Measurements from ENCODE around the gene BBX.

BBX gene

DNA sequence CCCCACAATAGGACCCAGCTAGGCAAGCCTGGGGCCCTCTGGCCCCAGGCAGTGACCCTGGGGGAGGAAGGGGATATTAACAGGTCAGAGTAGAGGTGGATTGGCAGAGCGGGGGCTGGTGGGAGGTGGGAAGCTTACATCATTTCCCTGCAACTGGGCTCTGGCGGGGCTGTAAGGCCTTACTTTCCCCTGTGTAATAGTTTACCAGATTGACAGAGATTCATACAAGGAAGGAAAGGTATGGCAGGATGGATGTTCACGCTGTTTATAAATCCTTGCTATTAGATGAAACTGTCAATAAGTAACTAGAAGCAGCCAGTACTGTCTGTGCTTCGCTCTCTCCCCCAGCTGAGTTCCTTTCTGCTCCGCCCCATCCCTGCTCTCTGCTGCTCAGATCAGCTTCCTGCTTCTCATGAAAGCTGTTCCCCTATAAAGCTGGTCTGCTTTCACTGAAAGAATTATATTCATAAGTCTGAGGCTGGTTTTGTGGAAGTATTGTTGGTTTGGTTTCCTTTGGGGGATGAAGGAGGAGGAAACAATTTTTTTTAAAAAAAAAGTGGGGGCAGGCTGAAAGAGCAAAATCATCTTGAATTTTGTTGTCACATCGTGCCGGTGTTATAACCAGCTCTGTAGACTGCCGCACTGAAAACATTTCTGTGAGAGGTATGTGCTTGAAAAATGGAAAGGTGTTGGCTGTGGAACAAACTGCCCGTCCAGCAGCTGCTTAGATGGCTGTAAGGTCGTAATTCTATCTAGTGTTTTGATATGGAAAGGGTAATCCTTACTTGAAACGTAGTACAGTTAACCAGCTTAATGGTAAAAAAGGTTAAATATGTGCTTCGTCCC, 76.4 kb downstream of the BBX start:
- Histone ChIP-seq H3K9ac (ENCODE audit: low read length in 2 of 2) (peak overlapping the region; percentile 60 to 66), H3K27ac (ENCODE audit: low read length) (peak overlapping the region; percentile 46), H3K4me3 (ENCODE audit: low read length in 2 of 2) (peak overlapping the region; percentile 54 to 65), H3K36me3 (ENCODE audit: control insufficient read depth in 2 of 2, insufficient read depth in 2 of 2, low read length in 2 of 2) (no peaks in the 10 kb centered on the region), H3K4me1 (ENCODE audit: control insufficient read depth, insufficient read depth, low read length) (peaks cover 1% of the 10 kb centered on the region), H3K9me3 (ENCODE audit: control insufficient read depth in 2 of 2, low read length in 2 of 2) (no peaks in the 10 kb centered on the region), H3K27me3 (ENCODE audit: control insufficient read depth in 1 of 2, insufficient read depth in 2 of 2, low read length in 2 of 2) (no peaks in the 10 kb centered on the region)

DNA sequence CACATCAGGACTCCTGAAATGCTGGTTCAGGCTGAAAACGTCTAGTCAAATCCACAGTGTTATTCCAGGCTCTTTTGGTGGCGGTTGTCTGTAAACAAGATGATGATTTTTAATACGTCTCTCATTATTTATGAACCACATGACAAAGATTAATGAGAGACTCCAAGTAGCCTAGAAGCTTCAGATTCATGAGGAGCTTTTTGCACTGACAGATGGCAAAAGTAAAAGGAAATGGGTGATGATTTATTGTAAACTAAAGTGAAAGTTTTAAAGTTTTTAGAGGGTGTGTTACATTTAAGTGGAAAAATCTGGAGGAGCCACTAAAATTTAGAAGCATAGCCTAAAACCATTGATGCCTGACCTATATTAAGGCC, 77.0 kb downstream of the BBX start:
- H3K9me3 ChIP-seq (ENCODE audit: control insufficient read depth in 2 of 2, low read length in 2 of 2), result no peaks in the 10 kb centered on the region
- peak overlapping the region; percentile 54 to 65 for H3K4me3 ChIP-seq (ENCODE audit: low read length in 2 of 2)
- no peaks in the 10 kb centered on the region for H3K27me3 ChIP-seq (ENCODE audit: control insufficient read depth in 1 of 2, insufficient read depth in 2 of 2, low read length in 2 of 2)
- H3K9ac ChIP-seq (ENCODE audit: low read length in 2 of 2), result peak overlapping the region in 1 of 2 donors; percentile 66
- no peaks in the 10 kb centered on the region for H3K36me3 ChIP-seq (ENCODE audit: control insufficient read depth in 2 of 2, insufficient read depth in 2 of 2, low read length in 2 of 2)
- H3K27ac ChIP-seq (ENCODE audit: low read length), result peak overlapping the region; percentile 46
- H3K4me1 ChIP-seq (ENCODE audit: control insufficient read depth, insufficient read depth, low read length), result peaks cover 5% of the 10 kb centered on the region

DNA sequence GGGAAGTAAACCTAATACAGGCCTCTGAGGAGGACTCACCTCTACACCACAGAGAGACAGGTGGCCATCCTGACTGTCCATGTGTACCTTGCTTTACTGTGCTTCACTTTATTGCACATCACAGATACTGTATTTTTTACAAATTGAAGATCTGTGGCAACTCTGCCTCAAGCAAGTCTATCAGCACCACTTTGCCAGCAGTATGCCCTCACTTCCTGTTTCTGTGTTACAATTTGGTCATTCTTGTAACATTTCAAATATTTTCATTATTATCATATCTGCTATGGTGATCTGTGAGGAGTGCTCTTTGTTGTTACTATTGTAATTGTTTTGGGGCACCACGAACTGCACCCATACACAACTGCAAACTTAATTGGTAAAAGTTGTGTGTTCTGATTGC, 78.0 kb downstream of the BBX start:
- Histone ChIP-seq H3K36me3 (ENCODE audit: control insufficient read depth in 2 of 2, insufficient read depth in 2 of 2, low read length in 2 of 2) (no peaks in the 10 kb centered on the region), H3K4me3 (ENCODE audit: low read length in 2 of 2) (no peak overlapping the region), H3K9me3 (ENCODE audit: control insufficient read depth in 2 of 2, low read length in 2 of 2) (no peaks in the 10 kb centered on the region), H3K27me3 (ENCODE audit: control insufficient read depth in 1 of 2, insufficient read depth in 2 of 2, low read length in 2 of 2) (no peaks in the 10 kb centered on the region), H3K9ac (ENCODE audit: low read length in 2 of 2) (no peak overlapping the region), H3K4me1 (ENCODE audit: control insufficient read depth, insufficient read depth, low read length) (peaks cover 5% of the 10 kb centered on the region), H3K27ac (ENCODE audit: low read length) (no peak overlapping the region)

DNA sequence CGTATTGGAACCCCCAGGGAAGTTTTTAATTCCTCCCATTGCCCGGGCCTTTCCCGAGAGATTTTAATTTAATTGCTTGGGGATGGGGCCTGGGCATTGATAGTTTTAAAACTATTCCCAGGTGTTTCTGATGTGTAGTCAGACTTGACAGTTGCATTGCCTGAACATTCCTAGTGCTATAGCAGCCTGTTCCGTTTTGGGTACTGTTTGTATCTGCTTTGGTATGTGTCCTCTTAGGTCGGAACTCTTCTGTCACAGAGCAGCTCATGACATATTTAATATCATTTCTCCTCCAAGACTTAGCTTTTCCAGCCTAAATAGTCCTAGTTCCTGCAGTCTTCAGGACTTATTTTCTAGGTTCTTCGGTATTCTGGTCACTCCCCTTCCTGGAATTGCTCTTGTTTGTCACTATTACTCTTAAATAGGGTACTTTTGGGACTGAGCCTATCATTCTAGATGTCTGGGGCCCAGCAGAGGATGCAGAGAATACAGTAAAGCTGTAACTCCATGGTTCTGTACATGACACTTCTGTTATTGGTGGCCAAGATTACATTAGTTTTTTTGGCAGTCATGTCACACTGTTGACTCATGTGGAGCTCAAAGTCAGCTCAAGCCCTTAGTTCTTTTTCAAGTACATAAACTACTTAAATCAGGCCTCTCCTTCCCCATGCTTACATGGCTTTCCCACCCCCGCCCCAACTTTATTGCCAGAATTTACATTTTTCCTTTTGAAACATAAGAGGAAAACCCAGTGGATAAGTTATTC, 81.5 kb downstream of the BBX start:
- H3K36me3 ChIP-seq (ENCODE audit: control insufficient read depth in 2 of 2, insufficient read depth in 2 of 2, low read length in 2 of 2), result no peaks in the 10 kb centered on the region
- H3K27me3 ChIP-seq (ENCODE audit: control insufficient read depth in 1 of 2, insufficient read depth in 2 of 2, low read length in 2 of 2), result no peaks in the 10 kb centered on the region

DNA sequence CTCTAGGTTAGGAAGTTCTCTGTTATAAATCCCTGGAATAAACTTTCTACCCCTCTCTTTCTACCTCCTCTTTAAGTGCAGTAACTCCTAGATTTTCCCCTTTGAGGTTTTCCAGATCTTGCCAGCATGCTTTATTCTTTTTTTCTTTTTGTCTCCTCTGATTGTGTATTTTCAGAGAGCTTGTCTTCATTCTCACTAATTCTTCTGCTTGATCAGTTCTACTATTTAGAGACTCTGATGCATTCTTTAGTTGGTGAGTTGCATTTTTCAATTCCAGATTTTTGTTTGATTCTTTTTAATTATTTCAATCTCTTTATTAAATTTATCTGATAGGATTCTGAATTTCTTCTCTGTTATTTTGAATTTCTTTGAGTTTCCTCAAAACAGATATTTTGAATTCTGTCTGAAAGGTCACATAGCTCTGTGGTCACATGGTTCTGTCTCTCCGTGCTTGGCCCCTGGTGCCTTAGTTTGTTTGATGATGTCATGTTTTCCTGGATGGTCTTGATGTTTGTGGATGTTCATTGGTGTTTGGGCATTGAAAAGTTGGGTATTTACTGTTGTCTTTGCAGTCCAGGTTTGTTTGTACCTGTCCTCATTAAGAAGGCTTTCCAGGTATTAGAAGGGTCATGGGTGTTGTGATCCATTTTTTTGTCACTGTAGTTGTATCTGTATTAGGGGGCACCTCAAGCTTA, 89.2 kb downstream of the BBX start:
- no peak overlapping the region for H3K4me3 ChIP-seq (ENCODE audit: low read length in 2 of 2)
- no peaks in the 10 kb centered on the region for H3K36me3 ChIP-seq (ENCODE audit: control insufficient read depth in 2 of 2, insufficient read depth in 2 of 2, low read length in 2 of 2)
- H3K27ac ChIP-seq (ENCODE audit: low read length), result no peak overlapping the region
- H3K4me1 ChIP-seq (ENCODE audit: control insufficient read depth, insufficient read depth, low read length), result no peaks in the 10 kb centered on the region
- no peaks in the 10 kb centered on the region for H3K27me3 ChIP-seq (ENCODE audit: control insufficient read depth in 1 of 2, insufficient read depth in 2 of 2, low read length in 2 of 2)
- H3K9ac ChIP-seq (ENCODE audit: low read length in 2 of 2), result no peak overlapping the region
- no peaks in the 10 kb centered on the region for H3K9me3 ChIP-seq (ENCODE audit: control insufficient read depth in 2 of 2, low read length in 2 of 2)

More for the DNA sequence above, 81.5 kb downstream of the BBX start:
- no peak overlapping the region for H3K9ac ChIP-seq (ENCODE audit: low read length in 2 of 2)
- no peaks in the 10 kb centered on the region for H3K9me3 ChIP-seq (ENCODE audit: control insufficient read depth in 2 of 2, low read length in 2 of 2)
- peaks cover 5% of the 10 kb centered on the region for H3K4me1 ChIP-seq (ENCODE audit: control insufficient read depth, insufficient read depth, low read length)
- H3K27ac ChIP-seq (ENCODE audit: low read length), result no peak overlapping the region
- H3K4me3 ChIP-seq (ENCODE audit: low read length in 2 of 2), result no peak overlapping the region

DNA sequence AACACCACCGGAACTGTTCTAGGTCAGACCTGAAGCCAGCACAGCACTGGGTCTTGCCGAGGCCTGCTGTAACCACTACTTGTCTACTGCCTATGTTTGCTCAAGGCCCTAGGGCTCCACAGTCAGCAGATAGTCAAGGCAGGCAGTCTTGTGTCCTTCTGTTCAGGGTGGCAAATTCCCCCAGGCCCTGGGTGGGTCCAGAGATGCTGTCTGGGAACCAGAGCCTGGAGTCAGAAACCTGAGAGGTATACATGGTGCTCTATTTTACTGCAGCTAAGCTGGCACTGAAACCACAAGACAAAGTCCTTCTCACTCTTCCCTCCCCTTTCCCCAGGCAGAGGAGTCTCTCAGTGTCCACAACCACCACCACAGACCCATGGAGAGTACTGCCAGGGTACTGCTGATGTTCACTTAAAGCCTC, 89.9 kb downstream of the BBX start:
- H3K27ac ChIP-seq (ENCODE audit: low read length), result no peak overlapping the region
- H3K4me3 ChIP-seq (ENCODE audit: low read length in 2 of 2), result no peak overlapping the region

DNA sequence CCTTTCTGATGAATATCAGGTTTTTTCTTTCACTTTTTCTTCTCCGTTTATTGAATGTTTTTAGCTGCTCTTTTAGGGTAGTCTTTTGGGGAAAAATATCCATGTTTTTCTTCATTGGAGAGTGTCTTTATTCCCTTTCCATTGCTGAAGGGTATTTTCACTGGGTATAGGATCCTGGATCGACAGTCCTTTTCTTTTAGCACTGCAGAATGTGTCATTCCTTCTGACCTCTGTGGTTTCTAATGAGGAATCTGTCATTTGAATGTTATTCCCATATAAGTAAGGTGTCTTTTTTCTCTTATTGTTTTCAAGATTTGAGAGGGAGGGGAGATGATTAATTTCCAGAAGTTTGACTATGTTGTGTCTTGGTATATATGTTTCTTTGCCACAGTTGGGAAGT, 96.8 kb downstream of the BBX start:
- H3K9me3 ChIP-seq (ENCODE audit: control insufficient read depth in 2 of 2, low read length in 2 of 2), result no peaks in the 10 kb centered on the region
- no peak overlapping the region for H3K9ac ChIP-seq (ENCODE audit: low read length in 2 of 2)
- no peak overlapping the region for H3K27ac ChIP-seq (ENCODE audit: low read length)
- no peaks in the 10 kb centered on the region for H3K27me3 ChIP-seq (ENCODE audit: control insufficient read depth in 1 of 2, insufficient read depth in 2 of 2, low read length in 2 of 2)
- no peaks in the 10 kb centered on the region for H3K4me1 ChIP-seq (ENCODE audit: control insufficient read depth, insufficient read depth, low read length)
- H3K4me3 ChIP-seq (ENCODE audit: low read length in 2 of 2), result no peak overlapping the region
- H3K36me3 ChIP-seq (ENCODE audit: control insufficient read depth in 2 of 2, insufficient read depth in 2 of 2, low read length in 2 of 2), result no peaks in the 10 kb centered on the region

More for the DNA sequence above, 89.9 kb downstream of the BBX start:
- Histone ChIP-seq H3K9me3 (ENCODE audit: control insufficient read depth in 2 of 2, low read length in 2 of 2) (no peaks in the 10 kb centered on the region), H3K36me3 (ENCODE audit: control insufficient read depth in 2 of 2, insufficient read depth in 2 of 2, low read length in 2 of 2) (no peaks in the 10 kb centered on the region), H3K9ac (ENCODE audit: low read length in 2 of 2) (no peak overlapping the region), H3K27me3 (ENCODE audit: control insufficient read depth in 1 of 2, insufficient read depth in 2 of 2, low read length in 2 of 2) (no peaks in the 10 kb centered on the region), H3K4me1 (ENCODE audit: control insufficient read depth, insufficient read depth, low read length) (no peaks in the 10 kb centered on the region)

DNA sequence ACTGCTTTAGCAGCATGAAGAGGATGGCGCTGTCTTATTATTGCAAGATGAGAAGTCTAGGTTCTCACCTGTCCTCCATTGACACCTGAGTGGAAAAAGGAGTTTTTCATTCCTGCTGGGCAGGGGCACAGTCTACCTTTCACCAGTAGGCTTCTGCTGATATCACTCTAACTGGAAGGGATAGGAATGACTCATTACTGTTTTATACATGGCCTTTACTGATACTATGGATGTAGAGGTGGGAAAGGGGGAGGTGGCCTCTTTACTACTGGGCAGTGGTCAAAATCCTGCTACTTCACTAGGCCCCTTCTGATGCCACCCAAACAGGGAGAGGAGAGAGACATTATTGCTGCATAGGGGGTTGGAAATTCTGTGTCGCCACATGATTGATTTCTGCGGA, 97.8 kb downstream of the BBX start:
- no peak overlapping the region for H3K27ac ChIP-seq (ENCODE audit: low read length)
- H3K9me3 ChIP-seq (ENCODE audit: control insufficient read depth in 2 of 2, low read length in 2 of 2), result no peaks in the 10 kb centered on the region
- no peak overlapping the region for H3K9ac ChIP-seq (ENCODE audit: low read length in 2 of 2)
- no peaks in the 10 kb centered on the region for H3K27me3 ChIP-seq (ENCODE audit: control insufficient read depth in 1 of 2, insufficient read depth in 2 of 2, low read length in 2 of 2)
- no peak overlapping the region for H3K4me3 ChIP-seq (ENCODE audit: low read length in 2 of 2)
- H3K36me3 ChIP-seq (ENCODE audit: control insufficient read depth in 2 of 2, insufficient read depth in 2 of 2, low read length in 2 of 2), result no peaks in the 10 kb centered on the region
- H3K4me1 ChIP-seq (ENCODE audit: control insufficient read depth, insufficient read depth, low read length), result no peaks in the 10 kb centered on the region

DNA sequence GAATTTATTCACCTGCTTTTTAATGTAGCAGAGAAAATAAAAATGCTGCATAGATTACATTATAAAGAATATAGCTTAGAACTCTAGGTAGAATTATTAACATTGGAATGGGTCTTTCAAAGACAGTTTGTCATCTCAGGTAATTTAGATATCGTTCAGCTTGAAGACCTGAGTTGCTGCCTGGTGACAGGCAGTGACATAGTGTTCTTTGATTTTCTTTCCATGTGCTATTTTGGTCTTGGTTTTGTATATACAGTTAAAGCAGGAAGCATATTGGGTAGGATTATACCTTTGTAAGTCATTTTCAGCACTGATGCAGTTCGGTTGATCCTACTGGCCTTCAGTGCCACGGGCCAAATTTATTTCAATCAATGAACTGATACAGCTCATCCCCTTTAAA, 98.7 kb downstream of the BBX start:
- H3K9me3 ChIP-seq (ENCODE audit: control insufficient read depth in 2 of 2, low read length in 2 of 2), result no peaks in the 10 kb centered on the region
- H3K4me1 ChIP-seq (ENCODE audit: control insufficient read depth, insufficient read depth, low read length), result no peaks in the 10 kb centered on the region
- no peaks in the 10 kb centered on the region for H3K36me3 ChIP-seq (ENCODE audit: control insufficient read depth in 2 of 2, insufficient read depth in 2 of 2, low read length in 2 of 2)
- H3K9ac ChIP-seq (ENCODE audit: low read length in 2 of 2), result no peak overlapping the region
- no peaks in the 10 kb centered on the region for H3K27me3 ChIP-seq (ENCODE audit: control insufficient read depth in 1 of 2, insufficient read depth in 2 of 2, low read length in 2 of 2)
- H3K4me3 ChIP-seq (ENCODE audit: low read length in 2 of 2), result no peak overlapping the region
- H3K27ac ChIP-seq (ENCODE audit: low read length), result no peak overlapping the region

DNA sequence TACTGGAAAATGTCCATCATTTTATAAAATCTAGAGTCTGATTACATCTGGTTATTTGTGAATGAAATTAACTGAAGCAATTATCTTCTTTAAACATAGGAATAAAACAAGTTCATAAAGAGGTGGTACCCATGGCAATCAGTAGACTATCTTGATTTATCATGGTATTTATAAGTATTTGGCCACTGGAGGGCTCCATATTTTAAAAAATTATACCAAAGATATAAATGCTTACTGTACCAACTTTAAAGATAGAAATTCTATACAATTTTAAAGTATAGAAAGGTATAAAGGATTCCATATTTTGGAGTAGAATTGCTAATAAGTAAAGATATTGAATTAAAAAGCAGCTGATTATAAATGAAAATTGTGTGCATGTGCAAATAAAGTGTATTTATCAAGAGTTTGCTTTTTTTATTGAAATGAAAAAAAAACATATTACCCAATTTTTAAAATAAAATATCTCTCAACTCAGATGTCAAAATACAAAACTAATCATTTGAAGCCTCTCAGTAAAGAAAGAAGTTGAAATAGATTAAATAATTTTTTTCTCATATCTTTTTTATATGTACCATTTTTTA, 105.3 kb downstream of the BBX start:
- Histone ChIP-seq H3K4me3 (ENCODE audit: low read length in 2 of 2) (no peak overlapping the region), H3K4me1 (ENCODE audit: control insufficient read depth, insufficient read depth, low read length) (no peaks in the 10 kb centered on the region), H3K27ac (ENCODE audit: low read length) (no peak overlapping the region), H3K36me3 (ENCODE audit: control insufficient read depth in 2 of 2, insufficient read depth in 2 of 2, low read length in 2 of 2) (no peaks in the 10 kb centered on the region), H3K9ac (ENCODE audit: low read length in 2 of 2) (no peak overlapping the region), H3K9me3 (ENCODE audit: control insufficient read depth in 2 of 2, low read length in 2 of 2) (no peaks in the 10 kb centered on the region), H3K27me3 (ENCODE audit: control insufficient read depth in 1 of 2, insufficient read depth in 2 of 2, low read length in 2 of 2) (no peaks in the 10 kb centered on the region)

All from stomach smooth muscle (tissue), 2 donors.